Left forelimb (tissue), 1 donor: ENCODE data around the gene OR51F1.
"Not testable (repeated sequence)": the region's sequence is repeated elsewhere in the genome, so short reads cannot be mapped to it uniquely, and the experiment has no call there.

Source experiments
- DNase-seq: peaks from one replicate; pipeline ENCODE4 v3.0.0-alpha.2; 2018; ENCODE audit warnings: low spot score

Gene OR51F1

GRCh38 chr11:4769838-4770237 lies at the start of gene OR51F1:
Gene OR51F1 (minus strand): TSS chr11:4769938. CDS start chr11:4769938, 0 bp downstream.
- DNase-seq = no peak

- no peak for DNase-seq
Measured at GRCh38 chr11:4809246-4809645, 39.5 kb upstream of the OR51F1 start.

GRCh38 chr11:4808476-4808875 lies 38.7 kb upstream of the OR51F1 start:
- DNase-seq = no peak

GRCh38 chr11:4804280-4804679 lies 34.5 kb upstream of the OR51F1 start, which contains the start of gene OR52R1:
Gene OR52R1 (minus strand): TSS chr11:4804380. CDS start chr11:4804380, 0 bp downstream.
- DNase-seq = no peak

GRCh38 chr11:4801316-4801715 lies 31.6 kb upstream of the OR51F1 start:
- DNase-seq = not testable (repeated sequence)

GRCh38 chr11:4798427-4799183 lies 28.9 kb upstream of the OR51F1 start:
- no peak for DNase-seq

GRCh38 chr11:4797206-4797605 lies 27.5 kb upstream of the OR51F1 start:
- no peak for DNase-seq

- DNase-seq = no peak
Measured at GRCh38 chr11:4782454-4782853, 12.7 kb upstream of the OR51F1 start.

GRCh38 chr11:4768094-4768493 lies 1.6 kb downstream of the OR51F1 start:
- no peak for DNase-seq

- DNase-seq = no peak
Measured at GRCh38 chr11:4766420-4767043, 3.2 kb downstream of the OR51F1 start.

- no peak for DNase-seq
Measured at GRCh38 chr11:4763096-4763495, 6.6 kb downstream of the OR51F1 start.

- DNase-seq = no peak
Measured at GRCh38 chr11:4751201-4751600, 18.5 kb downstream of the OR51F1 start.

- no peak for DNase-seq
Measured at GRCh38 chr11:4748438-4748837, 21.3 kb downstream of the OR51F1 start.

- DNase-seq = no peak
Measured at GRCh38 chr11:4740735-4741134, 29.0 kb downstream of the OR51F1 start.

GRCh38 chr11:4727171-4727570 lies 42.6 kb downstream of the OR51F1 start:
- DNase-seq = no peak

GRCh38 chr11:4722616-4723534 lies 46.9 kb downstream of the OR51F1 start:
- not testable (repeated sequence) for DNase-seq
